PFSK-1 (cell line): ENCODE measurements around the gene KIF26B.

Experiments used
- POLR2AphosphoS5 ChIP-seq: IDR thresholded peaks from 2 replicates; pipeline ENCODE4 v1.6.1; 2012; ENCODE audit warnings: low read depth, mild to moderate bottlenecking, control low read depth, low read length, moderate library complexity
- REST ChIP-seq, 2 experiments: IDR thresholded peaks; 2 replicates each; pipeline versions ENCODE4 v1.6.1 to v1.8.0; 2011 to 2012; ENCODE audit warnings: low read depth in 2 of 2, low read length in 2 of 2, control low read depth in 1 of 2, inconsistent platforms in 1 of 2, mild to moderate bottlenecking in 1 of 2, moderate library complexity in 1 of 2; ENCODE audit not compliant: insufficient read depth in 1 of 2
- SIN3A ChIP-seq: IDR thresholded peaks from 2 replicates; pipeline ENCODE4 v1.6.1; 2012; ENCODE audit warnings: mild to moderate bottlenecking, low read length, moderate library complexity, borderline replicate concordance; ENCODE audit not compliant: insufficient read depth
- TAF1 ChIP-seq: IDR thresholded peaks from 2 replicates; pipeline ENCODE4 v1.6.1; 2012; ENCODE audit warnings: low read length, control low read depth, borderline replicate concordance; ENCODE audit not compliant: insufficient read depth

- no peak for TF ChIP-seq TAF1
- no peak for TF ChIP-seq SIN3A
- TF ChIP-seq POLR2AphosphoS5, result no peak
- no peak for TF ChIP-seq REST (IDR thresholded peaks at IDR 0.05; ENCODE audit: insufficient read depth in 1 of 2, low read depth in 2 of 2, low read length in 2 of 2)
Observed at GRCh38 chr1:245209658-245210435, 55.1 kb downstream of the KIF26B start.
